GM19193 (cell line): Measurements from ENCODE around the gene PRELID2.

Experiments used
- POLR2A ChIP-seq: IDR thresholded peaks from 4 replicates; pipeline ENCODE4 v1.6.1; 2011; ENCODE audit not compliant: insufficient read depth, insufficient read length; ENCODE audit errors: extremely low read depth

Gene PRELID2

GRCh38 chr5:145848854-145849253 lies 13.7 kb upstream of the PRELID2 start:
- no peak for TF ChIP-seq POLR2A

DNA sequence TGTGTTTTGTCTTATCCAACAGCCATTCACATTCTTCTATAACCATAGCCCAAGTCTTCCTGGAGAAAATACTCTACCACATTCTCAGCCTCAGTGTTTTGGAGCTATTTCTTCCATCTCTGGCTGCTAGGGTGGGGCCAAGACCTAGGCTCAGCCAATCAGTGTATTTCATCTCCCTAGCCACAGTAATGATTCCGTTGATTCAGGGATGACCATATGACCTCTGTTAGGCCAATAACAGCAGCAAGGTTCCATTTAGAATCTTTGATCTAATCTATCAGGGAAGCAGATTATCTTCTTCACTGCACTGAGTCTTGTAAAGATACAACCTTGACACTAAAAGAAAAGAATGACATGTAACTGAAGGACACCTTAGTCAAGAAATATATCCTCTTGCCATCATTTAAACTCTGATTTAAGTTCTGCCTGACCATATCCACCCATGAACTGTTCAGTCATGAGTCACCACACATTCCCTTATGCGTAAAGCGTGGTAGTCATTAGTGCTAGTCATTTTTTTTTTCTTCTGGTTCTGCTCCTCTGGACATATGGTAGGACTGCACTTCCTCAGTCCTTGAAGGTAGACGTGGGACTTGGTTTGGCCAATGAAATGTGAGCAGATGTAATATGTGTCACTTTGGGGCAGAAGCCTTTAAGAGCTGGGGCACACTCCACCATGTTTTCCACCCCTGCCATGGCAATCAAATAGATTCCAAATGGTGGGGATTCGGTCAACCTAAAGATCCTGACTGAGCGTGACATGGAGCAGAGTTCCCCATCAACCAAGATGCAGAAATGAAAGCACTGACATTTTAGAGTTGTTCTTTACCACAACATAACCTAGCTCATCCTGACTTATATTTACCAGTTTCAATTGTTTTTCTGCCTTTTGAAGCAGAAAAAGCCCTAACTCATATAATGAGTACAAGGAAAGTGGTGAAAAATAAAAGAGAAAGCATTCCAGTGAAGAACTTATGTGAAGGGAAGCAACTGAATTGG lies 12.7 kb upstream of the PRELID2 start:
- TF ChIP-seq POLR2A: no peak

DNA sequence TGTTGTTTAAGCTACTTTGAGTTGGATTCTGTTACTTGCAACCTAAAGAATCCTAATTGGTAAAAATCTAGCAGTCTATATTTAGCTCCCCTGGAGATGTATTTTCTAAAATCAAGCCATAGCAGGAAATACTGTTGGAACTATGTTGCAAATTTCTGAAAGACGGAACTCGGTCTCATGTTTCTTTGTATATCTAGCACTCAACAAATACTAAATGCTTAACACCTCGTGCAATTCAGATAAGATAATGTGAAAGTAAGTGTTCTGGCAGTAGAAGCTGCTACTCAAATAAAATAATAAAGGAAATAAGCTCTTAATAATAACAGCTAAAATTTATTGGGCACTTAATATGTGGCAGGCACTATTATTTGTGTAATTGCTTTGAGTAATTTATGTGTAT lies 10.9 kb upstream of the PRELID2 start:
- no peak for TF ChIP-seq POLR2A

GRCh38 chr5:145841299-145841698 lies 6.2 kb upstream of the PRELID2 start:
- no peak for TF ChIP-seq POLR2A

- no peak for TF ChIP-seq POLR2A
Measured at GRCh38 chr5:145840458-145841132, 5.5 kb upstream of the PRELID2 start.

- no peak for TF ChIP-seq POLR2A
Measured at GRCh38 chr5:145838276-145838675, 3.1 kb upstream of the PRELID2 start.

DNA sequence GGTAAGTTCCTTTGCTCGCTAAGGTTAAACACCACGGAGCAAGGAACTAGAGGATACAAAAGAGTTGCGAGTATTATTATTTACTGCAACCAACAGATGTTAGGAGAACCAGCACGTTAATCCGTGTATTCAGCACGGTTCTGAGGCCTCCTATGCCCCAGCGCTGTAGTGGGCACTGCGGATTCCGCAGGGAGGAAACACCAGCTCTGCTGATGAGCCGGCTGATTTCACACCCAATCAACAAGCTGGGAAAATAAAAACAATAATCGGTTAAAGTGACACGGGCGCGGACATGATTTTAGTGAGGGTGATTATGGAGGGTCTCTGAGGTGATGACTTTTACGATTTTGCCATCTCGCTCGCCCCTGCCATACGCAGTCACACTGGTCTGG lies 702 bp upstream of the PRELID2 start:
- TF ChIP-seq POLR2A: no peak

GRCh38 chr5:145834554-145834916 lies 607 bp downstream of the PRELID2 start:
- no peak for TF ChIP-seq POLR2A

GRCh38 chr5:145833631-145834200 lies 1.4 kb downstream of the PRELID2 start:
- TF ChIP-seq POLR2A: no peak

DNA sequence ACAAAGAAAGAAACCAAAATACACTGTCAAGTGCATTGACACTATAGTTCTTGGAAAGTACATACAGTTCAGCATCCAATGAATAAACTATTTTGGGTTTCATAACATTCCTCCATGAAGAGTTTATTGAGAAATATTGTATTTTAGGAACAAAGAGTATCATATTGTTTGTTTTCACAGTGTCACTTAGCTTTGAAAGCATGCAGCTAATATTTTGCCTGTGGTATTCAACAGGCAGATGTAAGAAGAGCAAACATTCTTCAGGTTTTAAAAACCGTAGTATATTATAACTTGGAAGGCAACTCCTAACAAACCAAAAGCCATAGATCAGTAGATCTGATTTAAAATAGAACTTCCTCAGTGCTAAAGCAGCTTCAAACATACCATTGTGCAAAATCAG lies 4.5 kb downstream of the PRELID2 start:
- no peak for TF ChIP-seq POLR2A

- TF ChIP-seq POLR2A: no peak
Measured at GRCh38 chr5:145829708-145830361, 5.3 kb downstream of the PRELID2 start.

- no peak for TF ChIP-seq POLR2A
Measured at GRCh38 chr5:145826895-145827674, 8.1 kb downstream of the PRELID2 start.

- TF ChIP-seq POLR2A: no peak
Measured at GRCh38 chr5:145825751-145826180, 9.4 kb downstream of the PRELID2 start.

- TF ChIP-seq POLR2A: no peak
Measured at GRCh38 chr5:145824040-145824439, 11.1 kb downstream of the PRELID2 start.

DNA sequence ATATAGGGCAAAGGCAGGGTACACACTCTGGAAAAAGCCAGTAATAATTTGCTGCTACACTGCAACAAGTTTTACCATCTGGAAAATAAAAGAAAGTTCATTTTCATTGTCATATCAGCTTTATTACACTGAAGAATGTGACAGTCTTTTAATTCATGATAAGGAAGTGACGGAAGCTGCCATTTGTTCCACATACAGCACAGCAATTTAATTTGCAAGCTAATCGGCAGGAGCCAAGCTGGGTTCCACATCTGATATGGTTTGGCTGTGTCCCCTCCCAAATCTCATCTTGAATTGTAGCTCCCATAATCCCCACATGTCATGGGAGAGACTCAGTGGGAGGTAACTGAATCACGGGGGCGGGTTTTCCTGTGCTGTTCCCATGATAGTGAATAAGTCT lies 16.5 kb downstream of the PRELID2 start:
- no peak for TF ChIP-seq POLR2A

DNA sequence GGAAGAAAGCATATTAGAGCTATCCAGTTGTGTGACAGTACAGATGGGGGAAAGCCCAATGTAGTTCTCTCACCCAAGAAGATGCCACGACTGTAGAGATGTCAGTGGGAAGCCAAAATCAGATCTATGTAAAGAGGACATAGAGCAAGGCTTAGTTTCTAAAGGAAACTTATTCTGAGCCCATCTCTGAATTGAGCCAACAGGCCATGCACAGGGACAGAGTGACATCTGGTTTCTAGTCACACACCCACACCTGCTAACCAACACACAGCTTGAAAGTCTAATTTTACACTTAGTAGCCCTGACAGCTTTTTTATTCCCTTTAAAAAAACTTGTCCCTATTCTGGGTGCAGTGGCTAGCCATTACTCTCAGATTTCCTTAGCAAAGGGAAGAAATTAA lies 22.3 kb downstream of the PRELID2 start:
- no peak for TF ChIP-seq POLR2A
